Fibroblast of the aortic adventitia (primary cell): ENCODE data around the gene PNPLA3. TPM values are rescaled to one million over a fixed set of nuclear protein-coding genes. Genes with fewer than 3 reads are reported as not detected.

Experiments used
- DNase-seq: peaks from one replicate; pipeline ENCODE4 v3.0.0-alpha.2; 2010; ENCODE audit warnings: low read depth
- H3K4me3 ChIP-seq: 2 replicates; pipeline ENCODE4 v1.5.1; 2011; ENCODE audit warnings: low read depth, mild to moderate bottlenecking, control low read depth, low read length, moderate library complexity
- total RNA-seq: library from RNA; depleted of rRNA; stranded (reverse); fragments of >200 nt; gene quantifications from 2 replicates; pipeline ENCODE4 v1.2.3, GENCODE V29; 2012; ENCODE audit warnings: low replicate concordance
- TF ChIP-seq, protein P1 (sequence below): IDR thresholded peaks from 2 replicates; pipeline ENCODE4 v1.5.1; 2011; ENCODE audit warnings: mild to moderate bottlenecking, low read length, control low read depth, inconsistent platforms; ENCODE audit not compliant: insufficient read depth

The PNPLA3 gene
- total RNA-seq, 1 donor: 2.9 TPM

DNA sequence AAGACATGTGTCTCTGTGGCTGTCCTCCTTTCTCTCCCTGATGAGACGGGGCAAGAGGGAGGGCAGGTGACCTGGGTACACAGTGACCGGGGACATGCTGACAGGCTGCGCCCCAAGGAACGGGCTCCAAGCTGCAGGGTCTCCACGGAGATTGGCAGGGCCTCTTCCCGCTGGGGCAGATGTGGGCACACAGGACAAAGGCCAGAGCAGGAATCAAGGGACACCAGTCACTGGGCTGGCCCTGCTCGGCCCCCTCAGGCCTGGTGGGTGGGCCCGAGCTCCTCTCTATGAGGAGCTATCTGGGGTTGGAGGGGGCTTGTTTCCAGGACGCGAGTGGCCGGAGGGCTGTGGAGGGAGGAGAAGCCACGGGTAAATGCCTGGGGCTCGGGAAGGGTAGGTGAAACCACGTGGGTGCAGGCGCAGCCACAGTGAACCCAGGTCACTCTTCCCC, 43.0 kb upstream of the PNPLA3 start:
- DNase-seq: no peak
- TF ChIP-seq, protein P1, sequence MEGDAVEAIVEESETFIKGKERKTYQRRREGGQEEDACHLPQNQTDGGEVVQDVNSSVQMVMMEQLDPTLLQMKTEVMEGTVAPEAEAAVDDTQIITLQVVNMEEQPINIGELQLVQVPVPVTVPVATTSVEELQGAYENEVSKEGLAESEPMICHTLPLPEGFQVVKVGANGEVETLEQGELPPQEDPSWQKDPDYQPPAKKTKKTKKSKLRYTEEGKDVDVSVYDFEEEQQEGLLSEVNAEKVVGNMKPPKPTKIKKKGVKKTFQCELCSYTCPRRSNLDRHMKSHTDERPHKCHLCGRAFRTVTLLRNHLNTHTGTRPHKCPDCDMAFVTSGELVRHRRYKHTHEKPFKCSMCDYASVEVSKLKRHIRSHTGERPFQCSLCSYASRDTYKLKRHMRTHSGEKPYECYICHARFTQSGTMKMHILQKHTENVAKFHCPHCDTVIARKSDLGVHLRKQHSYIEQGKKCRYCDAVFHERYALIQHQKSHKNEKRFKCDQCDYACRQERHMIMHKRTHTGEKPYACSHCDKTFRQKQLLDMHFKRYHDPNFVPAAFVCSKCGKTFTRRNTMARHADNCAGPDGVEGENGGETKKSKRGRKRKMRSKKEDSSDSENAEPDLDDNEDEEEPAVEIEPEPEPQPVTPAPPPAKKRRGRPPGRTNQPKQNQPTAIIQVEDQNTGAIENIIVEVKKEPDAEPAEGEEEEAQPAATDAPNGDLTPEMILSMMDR: no peak
- H3K4me3 ChIP-seq: no peak overlapping the region

DNA sequence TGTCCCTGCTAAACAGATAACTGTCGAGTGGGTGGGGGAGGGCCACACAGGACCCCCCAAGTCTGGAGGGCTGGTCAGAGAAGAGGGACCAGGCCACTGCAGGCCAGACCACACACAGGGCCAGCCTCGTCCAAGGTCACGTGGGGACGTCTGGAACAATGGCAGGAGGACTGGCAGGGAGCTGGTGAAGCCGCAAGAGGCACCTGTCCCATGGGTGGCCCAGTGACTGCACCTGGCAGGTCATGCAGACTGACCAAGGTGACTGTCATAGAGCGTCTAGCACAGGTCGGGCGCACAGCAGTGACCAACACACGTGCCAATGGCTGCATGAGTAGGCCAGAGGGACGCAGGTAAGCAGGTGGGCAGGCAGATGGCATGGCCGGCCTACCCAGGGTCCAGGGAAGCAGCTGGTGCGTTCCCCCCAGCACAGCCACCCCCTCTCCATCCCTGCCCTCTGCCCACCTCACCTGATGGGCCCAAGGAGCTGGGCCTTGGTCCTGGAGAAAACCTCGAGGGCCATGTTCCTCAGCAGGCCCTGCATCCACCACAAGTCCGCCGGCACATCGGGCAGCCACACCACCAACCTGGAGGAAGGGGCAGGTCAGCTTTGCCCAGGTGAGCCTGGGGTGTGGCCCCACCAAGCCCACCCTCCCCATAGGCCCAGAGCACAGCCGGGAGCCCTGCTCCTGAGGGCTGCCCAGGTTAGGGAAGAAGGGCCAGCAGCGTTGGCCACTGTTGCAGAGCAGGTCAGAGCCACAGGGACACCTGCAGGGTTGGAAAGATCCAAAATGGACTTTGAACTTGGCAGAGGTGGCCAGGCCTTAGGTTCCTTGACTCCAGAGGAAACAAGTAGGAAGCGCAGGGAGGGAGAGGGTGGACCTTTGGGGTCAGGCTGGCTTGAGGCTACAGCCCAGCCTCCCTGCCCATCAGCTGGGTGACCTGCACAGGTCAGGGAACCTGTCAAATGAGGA, 42.2 kb upstream of the PNPLA3 start:
- no peak overlapping the region for H3K4me3 ChIP-seq
- DNase-seq: no peak
- TF ChIP-seq, protein P1: no peak

DNA sequence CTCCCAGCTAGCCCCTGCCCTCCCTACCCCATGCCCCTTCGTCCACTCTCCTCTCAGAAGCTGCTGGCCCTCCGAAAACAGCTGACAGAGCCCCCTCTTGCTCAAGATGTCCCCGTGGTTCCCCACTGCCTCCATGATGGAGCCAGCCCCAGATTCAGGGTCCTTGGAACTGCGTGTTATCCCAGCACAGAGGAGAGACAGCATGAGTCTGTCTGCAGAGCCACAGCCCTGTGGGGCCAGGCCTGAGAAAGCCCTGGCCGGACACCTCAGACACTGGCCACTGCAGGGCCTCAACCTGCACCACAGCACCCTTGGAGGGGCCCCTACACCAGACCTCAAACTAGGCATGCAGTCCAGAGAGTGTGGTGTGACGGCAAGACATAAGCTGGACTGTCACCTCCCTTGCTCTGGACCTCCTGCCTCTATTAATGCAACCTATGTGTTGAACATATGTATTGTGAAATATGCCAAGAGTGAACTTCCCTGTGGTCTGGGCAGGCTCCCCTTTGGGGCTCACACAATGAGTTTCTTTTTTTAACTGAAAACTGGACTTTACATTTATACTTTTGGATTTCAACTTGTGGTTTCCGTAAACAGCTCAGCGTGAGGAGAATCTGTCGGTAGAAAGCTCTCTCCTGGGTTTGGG, 41.4 kb upstream of the PNPLA3 start:
- no peak overlapping the region for H3K4me3 ChIP-seq
- DNase-seq: no peak
- TF ChIP-seq, protein P1: no peak

DNA sequence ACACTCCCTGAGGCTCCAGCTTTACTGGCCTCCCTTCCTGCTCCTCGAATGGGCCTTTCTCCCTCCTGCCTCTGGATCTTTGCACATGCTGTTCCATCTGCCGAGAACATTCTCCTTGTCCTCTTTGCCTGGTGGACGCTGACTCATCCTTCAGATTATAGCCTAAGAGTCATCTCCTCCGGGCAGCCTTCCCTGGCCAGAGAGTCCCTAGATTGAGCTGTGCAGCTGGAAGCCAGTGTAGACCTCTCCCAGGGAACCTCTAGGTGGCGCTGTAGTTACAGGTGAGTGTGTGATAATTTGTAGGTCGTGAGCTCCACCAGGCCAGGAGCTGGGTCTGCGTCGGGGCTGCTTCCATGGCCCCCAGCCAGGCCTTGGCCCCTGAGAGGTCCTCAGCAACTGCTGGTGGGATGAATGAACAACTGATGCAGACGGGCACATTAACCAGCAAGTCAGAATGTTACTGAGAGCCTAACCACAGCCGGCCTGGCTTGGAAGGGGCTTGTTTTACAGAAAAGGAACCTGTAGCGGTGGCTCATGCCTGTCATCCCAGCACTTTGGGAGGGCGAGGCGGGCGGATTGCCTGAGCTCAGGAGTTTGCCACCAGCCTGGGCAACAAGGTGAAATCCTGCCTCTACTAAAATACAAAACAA, 40.5 kb upstream of the PNPLA3 start:
- H3K4me3 ChIP-seq: no peak overlapping the region
- peak; percentile 68 for DNase-seq
- TF ChIP-seq, protein P1: peak; percentile 55

DNA sequence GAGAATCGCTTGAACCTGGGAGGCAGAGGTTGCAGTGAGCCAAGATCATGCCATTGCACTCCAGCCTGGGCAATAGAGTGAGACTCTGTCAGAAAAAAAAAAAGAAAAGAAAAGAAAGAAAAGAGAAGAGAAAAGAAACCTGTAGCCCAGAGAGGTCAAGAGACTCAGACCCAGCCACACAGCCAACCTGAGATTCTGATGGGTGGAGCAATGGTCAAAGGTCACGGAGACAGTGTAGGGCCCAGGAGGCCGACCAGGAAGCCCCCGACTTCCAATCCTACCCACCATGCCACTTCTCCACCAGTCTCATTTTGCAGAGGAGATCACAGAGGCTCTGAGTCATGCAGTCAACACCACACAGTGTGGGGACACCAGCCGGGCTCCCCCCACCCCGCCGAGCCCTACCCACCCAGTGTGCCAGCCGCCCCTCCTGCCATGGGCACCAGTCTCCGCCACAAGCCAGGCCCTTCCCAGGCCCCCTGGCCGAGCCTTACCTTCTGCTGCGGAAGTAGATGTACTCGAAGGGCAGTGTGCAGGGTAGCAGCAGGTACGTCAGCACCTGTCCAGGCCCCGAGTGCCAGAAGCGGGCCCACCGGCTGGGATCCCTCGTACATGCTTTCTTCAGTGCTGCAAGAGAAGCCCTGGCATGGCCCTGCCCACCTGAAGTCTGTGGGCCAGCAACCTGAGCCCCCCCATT, 39.7 kb upstream of the PNPLA3 start:
- no peak for DNase-seq
- no peak overlapping the region for H3K4me3 ChIP-seq
- TF ChIP-seq, protein P1: no peak
